IPS-18a (cell line): Measurements from ENCODE around the gene ALG14.
"Not testable (repeated sequence)": the region's sequence is repeated elsewhere in the genome, so short reads cannot be mapped to it uniquely, and the experiment has no call there.

ENCODE experiments used
- H3K27ac ChIP-seq: one replicate; pipeline ENCODE4 v1.5.1; 2013; ENCODE audit warnings: low read length
- H3K27me3 ChIP-seq: one replicate; pipeline ENCODE4 v1.6.1; 2013; ENCODE audit warnings: mild to moderate bottlenecking, low read length; ENCODE audit not compliant: control insufficient read depth, insufficient read depth
- H3K36me3 ChIP-seq: one replicate; pipeline ENCODE4 v1.6.1; 2013; ENCODE audit warnings: low read depth, low read length; ENCODE audit not compliant: control insufficient read depth
- H3K4me1 ChIP-seq: one replicate; pipeline ENCODE4 v1.6.1; 2013; ENCODE audit warnings: low read depth, low read length; ENCODE audit not compliant: control insufficient read depth
- H3K4me3 ChIP-seq: one replicate; pipeline ENCODE4 v1.5.1; 2013; ENCODE audit warnings: low read length
- H3K9ac ChIP-seq: one replicate; pipeline ENCODE4 v1.6.1; 2013; ENCODE audit warnings: mild to moderate bottlenecking, low read length, moderate library complexity
- H3K9me3 ChIP-seq: one replicate; pipeline ENCODE4 v1.6.1; 2013; ENCODE audit warnings: low read depth, low read length; ENCODE audit not compliant: control insufficient read depth

Gene ALG14

GRCh38 chr1:95108792-95109191, 36.0 kb upstream of the ALG14 start:
- Histone ChIP-seq H3K4me1 (no peaks in the 10 kb centered on the region), H3K27me3 (no peaks in the 10 kb centered on the region), H3K36me3 (no peaks in the 10 kb centered on the region), H3K4me3 (no peak overlapping the region), H3K9me3 (no peaks in the 10 kb centered on the region), H3K27ac (no peak overlapping the region), H3K9ac (no peak overlapping the region)

- Histone ChIP-seq H3K9me3 (no peaks in the 10 kb centered on the region), H3K9ac (no peak overlapping the region), H3K27ac (no peak overlapping the region), H3K4me3 (no peak overlapping the region), H3K4me1 (no peaks in the 10 kb centered on the region), H3K27me3 (no peaks in the 10 kb centered on the region), H3K36me3 (no peaks in the 10 kb centered on the region)
Measured at GRCh38 chr1:95098196-95098595, 25.4 kb upstream of the ALG14 start.

GRCh38 chr1:95097426-95097825, 24.7 kb upstream of the ALG14 start:
- H3K27ac ChIP-seq: no peak overlapping the region
- no peaks in the 10 kb centered on the region for H3K27me3 ChIP-seq
- no peak overlapping the region for H3K4me3 ChIP-seq
- no peak overlapping the region for H3K9ac ChIP-seq
- H3K36me3 ChIP-seq: no peaks in the 10 kb centered on the region
- H3K9me3 ChIP-seq: no peaks in the 10 kb centered on the region
- H3K4me1 ChIP-seq: no peaks in the 10 kb centered on the region

GRCh38 chr1:95096218-95096841, 23.6 kb upstream of the ALG14 start:
- no peaks in the 10 kb centered on the region for H3K9me3 ChIP-seq
- no peak overlapping the region for H3K27ac ChIP-seq
- no peaks in the 10 kb centered on the region for H3K4me1 ChIP-seq
- H3K27me3 ChIP-seq: no peaks in the 10 kb centered on the region
- H3K36me3 ChIP-seq: no peaks in the 10 kb centered on the region
- H3K9ac ChIP-seq: no peak overlapping the region
- no peak overlapping the region for H3K4me3 ChIP-seq

- H3K9me3 ChIP-seq: no peaks in the 10 kb centered on the region
- no peaks in the 10 kb centered on the region for H3K36me3 ChIP-seq
- no peaks in the 10 kb centered on the region for H3K4me1 ChIP-seq
- no peak overlapping the region for H3K27ac ChIP-seq
- no peak overlapping the region for H3K4me3 ChIP-seq
- H3K27me3 ChIP-seq: no peaks in the 10 kb centered on the region
- no peak overlapping the region for H3K9ac ChIP-seq
Measured at GRCh38 chr1:95095833-95096217, 23.1 kb upstream of the ALG14 start.

GRCh38 chr1:95094923-95095322, 22.2 kb upstream of the ALG14 start:
- Histone ChIP-seq H3K9ac (no peak overlapping the region), H3K9me3 (no peaks in the 10 kb centered on the region), H3K27me3 (no peaks in the 10 kb centered on the region), H3K27ac (no peak overlapping the region), H3K4me1 (no peaks in the 10 kb centered on the region), H3K36me3 (no peaks in the 10 kb centered on the region), H3K4me3 (no peak overlapping the region)

- no peak overlapping the region for H3K9ac ChIP-seq
- H3K36me3 ChIP-seq: no peaks in the 10 kb centered on the region
- H3K27ac ChIP-seq: no peak overlapping the region
- no peaks in the 10 kb centered on the region for H3K9me3 ChIP-seq
- H3K27me3 ChIP-seq: no peaks in the 10 kb centered on the region
- no peaks in the 10 kb centered on the region for H3K4me1 ChIP-seq
- no peak overlapping the region for H3K4me3 ChIP-seq
Measured at GRCh38 chr1:95093296-95093695, 20.5 kb upstream of the ALG14 start.

GRCh38 chr1:95092891-95093290, 20.1 kb upstream of the ALG14 start:
- not testable (repeated sequence) for H3K9me3 ChIP-seq, H3K36me3 ChIP-seq, H3K27ac ChIP-seq, H3K4me1 ChIP-seq, H3K4me3 ChIP-seq, H3K27me3 ChIP-seq, H3K9ac ChIP-seq

- H3K36me3 ChIP-seq, H3K9me3 ChIP-seq, H3K27ac ChIP-seq, H3K27me3 ChIP-seq, H3K9ac ChIP-seq, H3K4me1 ChIP-seq, H3K4me3 ChIP-seq: not testable (repeated sequence)
Measured at GRCh38 chr1:95091290-95091689, 18.5 kb upstream of the ALG14 start.

- H3K27ac ChIP-seq: no peak overlapping the region
- H3K9ac ChIP-seq: no peak overlapping the region
Measured at GRCh38 chr1:95089650-95090287, 17.0 kb upstream of the ALG14 start.

GRCh38 chr1:95088303-95088702, 15.6 kb upstream of the ALG14 start:
- H3K27ac ChIP-seq: no peak overlapping the region
- H3K4me1 ChIP-seq: peaks cover 10% of the 10 kb centered on the region
- H3K27me3 ChIP-seq: no peaks in the 10 kb centered on the region
- H3K9me3 ChIP-seq: no peaks in the 10 kb centered on the region
- no peaks in the 10 kb centered on the region for H3K36me3 ChIP-seq
- no peak overlapping the region for H3K4me3 ChIP-seq
- no peak overlapping the region for H3K9ac ChIP-seq

More at GRCh38 chr1:95089650-95090287, 17.0 kb upstream of the ALG14 start:
- H3K4me3 ChIP-seq: no peak overlapping the region
- H3K27me3 ChIP-seq: no peaks in the 10 kb centered on the region
- peaks cover 8% of the 10 kb centered on the region for H3K4me1 ChIP-seq
- H3K36me3 ChIP-seq: no peaks in the 10 kb centered on the region
- no peaks in the 10 kb centered on the region for H3K9me3 ChIP-seq

GRCh38 chr1:95086949-95087533, 14.3 kb upstream of the ALG14 start:
- H3K4me1 ChIP-seq: peaks cover 10% of the 10 kb centered on the region
- H3K27ac ChIP-seq: no peak overlapping the region
- no peak overlapping the region for H3K9ac ChIP-seq
- H3K36me3 ChIP-seq: no peaks in the 10 kb centered on the region
- H3K9me3 ChIP-seq: no peaks in the 10 kb centered on the region
- no peak overlapping the region for H3K4me3 ChIP-seq
- no peaks in the 10 kb centered on the region for H3K27me3 ChIP-seq
